ENCODE measurements around the gene WDR38. TPM values are rescaled to one million over a fixed set of nuclear protein-coding genes. Genes with fewer than 3 reads are reported as not detected.

The WDR38 gene
- total and polyA plus RNA-seq, 8 donors = not detected

DNA sequence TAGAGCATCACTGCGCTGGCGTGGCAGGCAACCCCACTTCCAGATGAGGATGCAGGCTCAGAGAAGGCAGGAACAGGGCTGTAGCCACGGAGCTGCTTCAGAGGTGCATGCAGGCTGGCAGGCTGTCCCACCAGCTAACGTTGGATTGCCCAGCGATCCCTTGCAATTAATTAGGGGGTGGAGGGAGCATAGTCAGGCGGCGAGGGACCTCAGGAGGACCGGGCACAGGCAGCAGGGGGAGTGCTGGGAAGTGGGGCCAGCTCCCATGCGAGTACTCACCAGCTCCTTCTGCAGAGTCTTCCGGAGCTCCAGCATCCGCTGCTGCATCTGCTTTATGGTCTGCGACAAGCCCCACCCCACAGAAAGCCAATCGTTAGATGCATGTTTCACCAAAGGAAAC, 29.0 kb downstream of the WDR38 start:
- peaks cover 47 to 100% (median 100%) of the 10 kb centered on the region in 4 donors for H3K36me3 ChIP-seq
- 73 to 80% (median 78%) methylated on average over 13 of the region's 13 CpGs for WGBS, 5 donors
- intact Hi-C loops (cut with DNase I; ENCODE audit: low total_unique reads) = no loop called here
- no peaks in the 10 kb centered on the region for H3K27me3 ChIP-seq
- DNase-seq = no peak
- no peak for TF ChIP-seq POLR2A (IDR thresholded peaks at IDR 0.05)
- no peak for TF ChIP-seq POLR2AphosphoS5 (IDR thresholded peaks at IDR 0.05)
- TF ChIP-seq, protein P1, sequence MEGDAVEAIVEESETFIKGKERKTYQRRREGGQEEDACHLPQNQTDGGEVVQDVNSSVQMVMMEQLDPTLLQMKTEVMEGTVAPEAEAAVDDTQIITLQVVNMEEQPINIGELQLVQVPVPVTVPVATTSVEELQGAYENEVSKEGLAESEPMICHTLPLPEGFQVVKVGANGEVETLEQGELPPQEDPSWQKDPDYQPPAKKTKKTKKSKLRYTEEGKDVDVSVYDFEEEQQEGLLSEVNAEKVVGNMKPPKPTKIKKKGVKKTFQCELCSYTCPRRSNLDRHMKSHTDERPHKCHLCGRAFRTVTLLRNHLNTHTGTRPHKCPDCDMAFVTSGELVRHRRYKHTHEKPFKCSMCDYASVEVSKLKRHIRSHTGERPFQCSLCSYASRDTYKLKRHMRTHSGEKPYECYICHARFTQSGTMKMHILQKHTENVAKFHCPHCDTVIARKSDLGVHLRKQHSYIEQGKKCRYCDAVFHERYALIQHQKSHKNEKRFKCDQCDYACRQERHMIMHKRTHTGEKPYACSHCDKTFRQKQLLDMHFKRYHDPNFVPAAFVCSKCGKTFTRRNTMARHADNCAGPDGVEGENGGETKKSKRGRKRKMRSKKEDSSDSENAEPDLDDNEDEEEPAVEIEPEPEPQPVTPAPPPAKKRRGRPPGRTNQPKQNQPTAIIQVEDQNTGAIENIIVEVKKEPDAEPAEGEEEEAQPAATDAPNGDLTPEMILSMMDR (IDR thresholded peaks at IDR 0.05) = no peak
- TF ChIP-seq EP300 (IDR thresholded peaks at IDR 0.05) = no peak
- no peak overlapping the region for H3K4me3 ChIP-seq
- no peaks in the 10 kb centered on the region for H3K9me3 ChIP-seq
- no peaks in the 10 kb centered on the region for H3K4me1 ChIP-seq
- no peak overlapping the region for H3K27ac ChIP-seq

DNA sequence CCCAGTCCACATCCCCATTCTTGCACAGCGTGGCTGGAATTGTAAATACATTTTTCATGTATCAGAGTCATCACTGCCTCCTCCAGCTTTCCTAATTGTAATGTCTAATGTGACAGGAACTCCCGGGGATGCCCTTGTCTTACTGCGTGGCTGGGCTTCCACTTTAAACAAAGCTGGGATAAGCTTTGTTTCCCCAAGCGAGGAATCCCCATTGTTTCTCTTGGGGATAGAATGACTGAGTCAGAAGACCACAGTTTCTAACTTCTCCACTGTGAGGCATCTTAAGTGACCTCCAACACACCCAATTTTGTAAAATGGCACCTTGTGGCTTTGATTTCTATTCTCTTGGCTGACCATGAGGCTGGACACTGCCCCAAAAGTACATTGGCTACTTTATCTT, 31.1 kb downstream of the WDR38 start:
- Histone ChIP-seq H3K4me1 (no peaks in the 10 kb centered on the region), H3K4me3 (no peak overlapping the region), H3K9me3 (no peaks in the 10 kb centered on the region), H3K27ac (no peak overlapping the region), H3K27me3 (no peaks in the 10 kb centered on the region), H3K36me3 (peaks cover 58 to 100% (median 100%) of the 10 kb centered on the region in 4 donors)
- no peak for DNase-seq
- 72 to 90% (median 83%) methylated on average over 4 of the region's 4 CpGs for WGBS, 5 donors
- intact Hi-C loops (cut with DNase I; ENCODE audit: low total_unique reads) = no loop called here
- TF ChIP-seq POLR2AphosphoS5 (IDR thresholded peaks at IDR 0.05) = no peak
- no peak for TF ChIP-seq EP300 (IDR thresholded peaks at IDR 0.05)
- no peak for TF ChIP-seq POLR2A (IDR thresholded peaks at IDR 0.05)
- TF ChIP-seq, protein P1 (IDR thresholded peaks at IDR 0.05) = no peak

DNA sequence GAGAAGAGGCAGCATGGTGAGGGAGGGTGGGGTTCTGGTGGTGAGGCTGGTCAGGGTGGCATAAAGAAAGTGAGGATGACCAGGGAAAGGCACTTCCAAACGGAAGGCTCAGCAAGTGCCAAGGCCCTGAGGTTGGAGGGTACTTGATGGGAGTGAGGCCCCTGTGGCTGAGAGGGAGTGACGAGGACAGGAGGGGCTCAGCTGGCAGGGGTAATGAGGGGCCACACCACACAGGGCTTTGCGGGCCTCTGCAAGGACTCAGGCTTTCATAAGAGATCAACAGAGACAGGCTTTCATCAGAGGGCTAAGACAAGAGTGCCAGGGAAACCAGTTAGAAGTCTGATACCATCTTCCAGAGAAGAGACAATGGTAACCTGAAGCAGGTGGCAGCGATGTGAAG, 32.3 kb downstream of the WDR38 start:
- Histone ChIP-seq H3K4me3 (no peak overlapping the region), H3K9me3 (no peaks in the 10 kb centered on the region), H3K36me3 (peaks cover 62 to 100% (median 100%) of the 10 kb centered on the region in 4 donors), H3K4me1 (no peaks in the 10 kb centered on the region), H3K27ac (no peak overlapping the region), H3K27me3 (no peaks in the 10 kb centered on the region)
- TF ChIP-seq POLR2A (IDR thresholded peaks at IDR 0.05) (no peak), POLR2AphosphoS5 (IDR thresholded peaks at IDR 0.05) (no peak), EP300 (IDR thresholded peaks at IDR 0.05) (no peak)
- TF ChIP-seq, protein P1 (IDR thresholded peaks at IDR 0.05) = no peak
- 84 to 95% (median 93%) methylated on average over 4 of the region's 4 CpGs for WGBS, 5 donors
- DNase-seq = no peak
- intact Hi-C loops (cut with DNase I; ENCODE audit: low total_unique reads) = no loop called here

DNA sequence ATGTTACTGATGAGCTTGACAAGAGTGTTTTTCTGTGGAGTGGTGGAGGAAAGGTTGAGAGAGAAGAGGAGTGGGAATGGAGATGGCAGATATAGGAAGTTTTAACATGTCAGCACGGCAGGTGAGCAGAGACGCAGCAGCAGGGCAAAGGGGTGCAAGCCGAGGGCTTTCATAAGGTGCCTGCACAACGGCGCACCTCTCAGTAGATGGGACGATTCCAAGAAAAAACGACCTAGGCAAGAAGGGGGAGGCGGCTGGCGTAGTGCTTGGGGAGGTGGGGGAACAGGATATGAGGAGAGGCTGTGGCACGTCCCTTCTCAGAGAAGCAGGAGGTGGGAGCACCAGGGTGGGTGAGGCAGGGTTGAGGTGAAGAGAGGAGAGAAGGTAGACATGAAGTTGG, 33.2 kb downstream of the WDR38 start:
- Histone ChIP-seq H3K4me1 (no peaks in the 10 kb centered on the region), H3K9me3 (no peaks in the 10 kb centered on the region), H3K27me3 (no peaks in the 10 kb centered on the region), H3K4me3 (no peak overlapping the region), H3K36me3 (peaks cover 61 to 100% (median 100%) of the 10 kb centered on the region in 4 donors), H3K27ac (no peak overlapping the region)
- no peak for DNase-seq
- intact Hi-C loops (cut with DNase I; ENCODE audit: low total_unique reads) = no loop called here
- TF ChIP-seq POLR2A (IDR thresholded peaks at IDR 0.05) = no peak
- 84 to 92% (median 85%) methylated on average over 10 of the region's 10 CpGs for WGBS, 5 donors

DNA sequence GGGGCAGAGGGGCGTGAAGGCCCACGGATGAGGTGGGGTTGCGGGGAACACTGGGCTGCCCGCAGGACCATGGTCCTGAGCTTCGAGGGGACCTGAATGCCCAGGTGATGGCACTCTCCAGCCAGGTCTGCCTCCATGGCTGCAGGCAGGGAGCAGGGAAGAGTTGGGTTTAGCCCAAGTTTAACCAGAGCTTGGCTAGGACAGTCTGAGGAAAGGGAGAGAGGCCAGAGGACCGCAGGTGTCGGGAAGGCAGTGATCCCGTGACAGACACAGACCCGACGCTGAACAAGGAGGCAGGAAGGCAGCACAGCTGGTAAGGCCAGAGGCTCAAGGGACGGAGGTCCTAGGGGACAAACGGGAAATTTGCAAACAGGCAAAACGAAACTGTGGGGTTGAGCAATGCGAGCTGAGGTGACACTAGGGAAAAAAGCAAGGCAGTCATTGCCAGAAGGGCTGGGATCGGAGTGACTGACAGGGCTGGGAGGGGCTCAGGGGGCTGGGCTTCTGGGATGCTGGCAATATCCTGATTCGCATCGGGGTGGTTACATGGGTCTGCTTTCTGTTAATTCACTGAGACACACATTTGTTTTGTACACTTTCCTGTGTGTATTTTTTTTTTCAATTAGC, 33.7 kb downstream of the WDR38 start:
- DNase-seq = no peak
- 88 to 94% (median 91%) methylated on average over 17 of the region's 17 CpGs for WGBS, 5 donors
- Histone ChIP-seq H3K27me3 (no peaks in the 10 kb centered on the region), H3K27ac (no peak overlapping the region), H3K9me3 (no peaks in the 10 kb centered on the region), H3K36me3 (peaks cover 57 to 100% (median 100%) of the 10 kb centered on the region in 4 donors), H3K4me1 (no peaks in the 10 kb centered on the region), H3K4me3 (no peak overlapping the region)
- TF ChIP-seq POLR2A (IDR thresholded peaks at IDR 0.05) = no peak
- TF ChIP-seq POLR2AphosphoS5 (IDR thresholded peaks at IDR 0.05) = no peak
- TF ChIP-seq, protein P1 (IDR thresholded peaks at IDR 0.05) = no peak
- TF ChIP-seq EP300 (IDR thresholded peaks at IDR 0.05) = no peak
- intact Hi-C loops (cut with DNase I; ENCODE audit: low total_unique reads) = no loop called here
